GM13977 (cell line): ENCODE results near the gene PLOD2.
A peak's percentile ranks its signal among the peaks of the same experiment; 100 is the strongest.

Experiments
- DNase-seq: peaks from one replicate; pipeline ENCODE4 v3.0.0; 2012; ENCODE audit warnings: low spot score
- CTCF ChIP-seq: IDR thresholded peaks from 2 replicates; pipeline ENCODE4 v1.5.1; 2012; ENCODE audit warnings: mild to moderate bottlenecking, control low read depth; ENCODE audit not compliant: insufficient read depth; ENCODE audit errors: extremely low read depth, missing control alignments
- in situ Hi-C: fragments of 300-500 bp; cut with MboI; formaldehyde crosslinking; loops from one replicate; pipeline ENCODE4 v1.12.0; 2022; ENCODE audit warnings: low sequenced_read_pairs, low pct_unique_long_range_greater_than_20kb, mixed read lengths, inconsistent platforms; ENCODE audit not compliant: unreplicated experiment

PLOD2 gene

GRCh38 chr3:146195605-146196004 lies 34.6 kb upstream of the PLOD2 start:
- DNase-seq = no peak
- TF ChIP-seq CTCF = no peak
- in situ Hi-C loops = no loop called here

DNA sequence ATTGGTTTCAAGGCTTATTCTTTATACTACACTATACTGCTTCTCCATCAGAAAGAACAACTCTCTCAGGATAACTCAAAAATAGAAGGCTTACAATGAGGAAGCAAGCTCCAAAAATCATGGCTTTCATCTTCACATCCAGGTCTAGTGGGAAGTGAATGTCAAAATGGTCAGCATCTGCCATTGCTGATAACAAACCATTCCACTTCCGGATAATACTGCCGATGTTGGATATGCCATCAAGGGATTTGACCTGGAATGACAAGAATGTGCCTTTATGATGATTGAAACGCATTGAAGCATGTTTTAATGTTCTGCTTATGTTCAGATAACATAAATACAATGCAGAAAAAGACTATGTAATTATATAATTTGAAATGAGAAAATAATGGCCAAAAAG lies 34.0 kb upstream of the PLOD2 start:
- DNase-seq = no peak
- in situ Hi-C loops = no loop called here
- no peak for TF ChIP-seq CTCF

DNA sequence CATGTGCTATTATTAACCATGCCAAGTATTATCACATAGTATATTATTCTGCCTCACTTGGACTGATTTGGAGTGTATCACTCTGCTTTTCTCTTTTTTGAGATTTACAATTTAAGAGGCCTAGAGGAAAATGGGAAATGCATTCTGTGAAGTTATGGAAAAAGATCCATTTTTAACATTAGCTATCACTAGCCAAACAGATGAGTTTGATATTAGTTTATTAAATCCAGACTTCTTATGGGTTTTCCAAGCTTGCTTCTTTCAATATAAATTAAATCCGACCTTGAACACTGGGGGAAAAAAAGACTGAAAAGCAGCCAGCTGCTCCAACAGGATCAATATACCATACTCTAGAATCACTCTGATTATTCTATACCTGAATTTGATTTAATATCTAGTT lies 30.1 kb upstream of the PLOD2 start:
- no peak for TF ChIP-seq CTCF
- DNase-seq = no peak
- in situ Hi-C loops = no loop called here

DNA sequence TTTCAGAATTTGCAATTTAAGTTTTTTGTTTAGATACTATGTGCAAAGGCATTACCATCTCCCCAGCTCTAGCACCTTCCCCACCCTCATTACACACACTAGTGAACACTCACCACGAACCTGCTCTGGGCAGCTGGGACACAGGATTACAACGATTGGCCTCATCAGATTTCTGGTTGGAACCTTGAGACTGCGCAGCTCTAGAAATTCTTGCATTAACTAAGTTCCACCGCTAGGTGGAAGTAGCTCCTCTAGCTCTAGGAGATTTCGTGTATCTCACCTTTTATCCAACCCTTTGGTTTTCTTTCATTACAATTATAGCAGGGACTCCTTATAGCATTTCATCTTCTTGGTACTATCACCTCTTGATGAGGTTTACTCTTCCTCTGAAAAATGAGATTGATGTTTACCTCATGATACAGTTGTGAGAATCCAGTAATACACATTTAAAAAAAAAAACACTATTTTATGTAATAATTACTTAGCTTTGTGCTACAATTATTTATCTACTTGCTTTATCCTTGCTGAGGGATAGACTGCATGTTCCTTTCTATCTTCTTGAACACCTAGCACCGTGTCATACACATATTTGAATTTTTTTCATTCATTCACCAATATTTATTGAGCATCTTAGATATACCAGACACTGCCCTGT lies 28.7 kb upstream of the PLOD2 start:
- peak; percentile 49 for DNase-seq
- peak; percentile 77 for TF ChIP-seq CTCF
- in situ Hi-C loops = no loop called here

DNA sequence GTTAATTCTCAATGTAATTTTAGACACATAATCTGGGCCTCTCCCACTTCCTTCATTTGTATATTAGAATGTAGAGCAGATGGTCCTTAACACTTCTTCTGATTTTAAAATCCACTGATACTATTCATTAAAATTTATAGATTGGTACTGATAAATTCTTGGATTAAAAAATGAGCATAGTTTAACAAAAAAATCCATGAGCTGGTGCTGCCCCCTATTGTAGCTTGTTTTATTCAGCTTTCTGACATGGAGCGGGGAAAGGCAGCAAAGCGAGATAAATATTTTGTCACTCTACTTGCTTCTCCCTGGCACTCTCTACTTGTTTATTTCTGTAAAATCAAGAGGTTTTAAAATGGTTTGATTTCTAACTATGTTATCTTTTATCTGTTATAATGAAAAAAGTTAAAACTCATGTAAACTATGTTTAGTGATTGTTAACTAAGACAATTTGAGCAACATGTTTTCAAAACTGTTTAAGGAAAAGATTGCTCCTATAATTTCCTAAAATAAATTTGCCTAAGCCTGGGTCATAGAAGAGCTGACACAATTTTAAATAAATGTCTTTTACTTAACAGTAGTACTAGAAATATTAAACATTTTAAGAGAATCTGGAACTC lies 26.5 kb upstream of the PLOD2 start:
- DNase-seq = no peak
- in situ Hi-C loops = no loop called here
- peak; percentile 47 for TF ChIP-seq CTCF

DNA sequence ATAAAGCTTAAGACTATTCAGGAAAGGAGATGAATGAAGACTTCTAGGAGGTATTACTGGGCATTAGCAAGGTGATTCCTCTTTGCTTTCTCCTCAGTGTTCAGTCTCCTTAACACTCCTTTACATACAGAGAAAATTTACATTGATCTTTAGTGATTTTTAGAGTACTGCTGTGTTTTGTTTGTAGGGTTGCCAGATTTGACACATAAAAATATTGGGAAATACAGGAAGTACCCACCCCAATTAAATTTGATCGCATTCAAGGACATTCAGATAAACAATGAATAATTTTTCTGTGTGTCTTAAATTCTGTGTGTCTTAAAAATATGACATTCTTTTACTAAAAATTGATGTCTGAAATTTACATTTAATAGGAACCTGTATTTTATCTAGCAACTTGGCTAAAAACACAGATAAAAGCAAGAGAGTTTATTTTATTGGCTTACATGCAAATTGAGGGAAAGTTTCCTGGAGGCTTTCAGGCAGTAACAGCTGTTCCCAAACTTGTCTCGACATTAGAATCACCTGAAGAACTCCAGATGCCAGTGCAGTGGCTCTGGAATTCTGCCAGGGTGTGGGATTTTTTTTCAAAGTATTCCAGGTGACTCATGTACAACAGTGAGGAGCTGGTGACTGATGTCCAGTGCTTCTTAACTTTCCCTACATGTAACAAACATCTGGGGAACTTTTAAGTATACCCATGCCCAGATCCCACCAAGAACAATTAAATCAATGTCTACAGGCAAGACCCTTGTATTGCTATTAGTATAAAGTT lies 23.4 kb upstream of the PLOD2 start:
- DNase-seq = no peak
- no peak for TF ChIP-seq CTCF
- in situ Hi-C loops = no loop called here
